Lower lobe of right lung (tissue), 2 donors: ENCODE results near the gene TNNI2. TPM values are rescaled to one million over a fixed set of nuclear protein-coding genes. Genes with fewer than 3 reads are reported as not detected.

Experiments
- ATAC-seq, 2 donors: fragments of 200-7000 bp; cut with Tn5 transposase; one replicate each; pipeline ENCODE4 v1.9.1; 2020 to 2022; ENCODE audit warnings: mild to moderate bottlenecking in 2 of 2, moderate library complexity in 2 of 2
- DNase-seq: peaks from one replicate; pipeline ENCODE4 v3.0.0-alpha.2; 2020
- H3K27ac ChIP-seq: fragments of 200-600 bp; one replicate; pipeline ENCODE4 v1.8.0; 2022
- H3K27me3 ChIP-seq: fragments of 200-600 bp; one replicate; pipeline ENCODE4 v1.8.0; 2022; ENCODE audit warnings: low read depth
- H3K36me3 ChIP-seq: fragments of 200-600 bp; one replicate; pipeline ENCODE4 v1.8.0; 2022; ENCODE audit warnings: mild to moderate bottlenecking
- H3K4me1 ChIP-seq: fragments of 200-600 bp; one replicate; pipeline ENCODE4 v1.8.0; 2022
- H3K4me3 ChIP-seq: fragments of 200-600 bp; one replicate; pipeline ENCODE4 v1.8.0; 2022; ENCODE audit warnings: mild to moderate bottlenecking
- H3K9me3 ChIP-seq: fragments of 200-600 bp; one replicate; pipeline ENCODE4 v1.8.0; 2022
- intact Hi-C: fragments of 100-400 bp; cut with DNase I; formaldehyde crosslinking; loops from one replicate; pipeline ENCODE4 v1.11.0; 2022
- long read RNA-seq: library from polyadenylated mRNA; unstranded; transcript quantifications from one replicate; pipeline ENCODE4 v2.0.0, GENCODE V29; 2021
- total RNA-seq: library from RNA; stranded (reverse); fragmentation: NEBNext Ultra II Directional; extraction: Animal tissue kit (Norgen Biotek cat#: 25700); gene quantifications from one replicate; pipeline ENCODE4 v1.2.1, GENCODE V29; 2021
- TF ChIP-seq, protein P1 (sequence below): fragments of 200-600 bp; IDR thresholded peaks from one replicate; pipeline ENCODE4 v1.8.0; 2022; ENCODE audit warnings: antibody characterized with exemption, mild to moderate bottlenecking
- donor health status: DM: no; HTN: yes; CAD: no; lungs with severe emphysema.

The TNNI2 gene
- total RNA-seq: 17.7 TPM
- long read RNA-seq: 0 reads

DNA sequence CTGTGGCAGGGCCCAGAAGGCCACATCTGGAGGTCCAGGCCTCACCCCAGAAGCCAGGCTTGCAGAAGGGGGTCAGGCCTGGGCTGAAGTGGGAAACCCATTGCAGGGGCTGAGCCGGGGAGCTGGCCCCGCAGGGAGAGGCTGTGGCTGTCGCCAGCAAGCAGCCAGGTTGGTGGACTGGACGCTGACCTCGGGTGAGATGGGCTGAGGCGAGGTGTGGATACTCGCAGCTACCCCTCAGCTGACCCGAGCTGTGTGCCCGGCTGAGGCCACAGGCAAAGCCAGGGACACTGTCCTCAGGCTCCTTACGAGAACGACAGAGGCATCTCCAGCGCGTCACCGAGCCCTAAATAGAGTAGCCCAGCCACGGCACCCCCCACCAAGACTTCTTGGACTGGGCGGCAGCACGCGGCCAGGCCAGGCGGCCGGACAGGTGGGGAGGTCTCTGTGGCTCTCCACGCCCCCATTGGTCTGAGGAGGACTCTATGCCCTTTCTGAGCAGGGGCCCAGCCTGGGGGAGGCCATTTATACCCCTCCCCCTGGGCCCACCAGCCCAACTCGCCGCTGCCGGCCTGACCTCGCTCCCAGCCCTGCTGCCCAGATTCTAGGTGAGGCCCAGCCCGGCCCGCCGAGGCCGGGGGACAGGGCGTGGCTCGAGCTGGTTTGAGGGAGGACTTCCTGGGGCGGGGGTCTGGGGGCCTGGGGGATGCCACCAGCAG is at the start of gene TNNI2:
Gene TNNI2 (plus strand): TSS at position 556 of the 719 bp plus-strand sequence. CDS start 716 bp downstream, outside the sequence.
- no peaks in the 10 kb centered on the region for H3K9me3 ChIP-seq
- no peaks in the 10 kb centered on the region for H3K36me3 ChIP-seq
- H3K27ac ChIP-seq: peak within 1 kb of the TSS; percentile 87
- TF ChIP-seq, protein P1, sequence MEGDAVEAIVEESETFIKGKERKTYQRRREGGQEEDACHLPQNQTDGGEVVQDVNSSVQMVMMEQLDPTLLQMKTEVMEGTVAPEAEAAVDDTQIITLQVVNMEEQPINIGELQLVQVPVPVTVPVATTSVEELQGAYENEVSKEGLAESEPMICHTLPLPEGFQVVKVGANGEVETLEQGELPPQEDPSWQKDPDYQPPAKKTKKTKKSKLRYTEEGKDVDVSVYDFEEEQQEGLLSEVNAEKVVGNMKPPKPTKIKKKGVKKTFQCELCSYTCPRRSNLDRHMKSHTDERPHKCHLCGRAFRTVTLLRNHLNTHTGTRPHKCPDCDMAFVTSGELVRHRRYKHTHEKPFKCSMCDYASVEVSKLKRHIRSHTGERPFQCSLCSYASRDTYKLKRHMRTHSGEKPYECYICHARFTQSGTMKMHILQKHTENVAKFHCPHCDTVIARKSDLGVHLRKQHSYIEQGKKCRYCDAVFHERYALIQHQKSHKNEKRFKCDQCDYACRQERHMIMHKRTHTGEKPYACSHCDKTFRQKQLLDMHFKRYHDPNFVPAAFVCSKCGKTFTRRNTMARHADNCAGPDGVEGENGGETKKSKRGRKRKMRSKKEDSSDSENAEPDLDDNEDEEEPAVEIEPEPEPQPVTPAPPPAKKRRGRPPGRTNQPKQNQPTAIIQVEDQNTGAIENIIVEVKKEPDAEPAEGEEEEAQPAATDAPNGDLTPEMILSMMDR: no peak
- H3K4me3 ChIP-seq: no peak within 1 kb of the TSS
- DNase-seq (peak; percentile 52), ATAC-seq (no peak)
- H3K27me3 ChIP-seq: no peaks in the 10 kb centered on the region
- H3K4me1 ChIP-seq: peaks cover 26% of the 10 kb centered on the region
- intact Hi-C loops: no loop called here

DNA sequence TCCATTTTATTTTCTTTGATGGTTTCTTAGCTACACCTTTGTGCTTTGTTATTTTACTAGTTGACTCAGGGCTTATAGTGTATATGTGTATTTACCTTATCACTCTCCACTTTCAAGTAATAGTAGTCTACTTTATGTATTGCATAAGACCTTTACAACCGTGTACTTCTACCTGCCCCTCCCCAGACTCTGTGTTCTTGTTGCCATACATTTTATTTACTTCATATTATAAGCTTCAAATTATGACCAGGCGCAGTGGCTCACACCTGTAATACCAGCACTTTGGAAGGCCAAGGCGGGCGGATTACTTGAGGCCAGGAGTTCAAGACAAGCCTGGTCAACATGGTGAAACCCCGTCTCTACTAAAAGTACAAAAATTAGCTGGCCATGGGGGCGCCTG is 46.9 kb upstream of the TNNI2 start:
- Histone ChIP-seq H3K4me3 (no peak overlapping the region), H3K4me1 (no peaks in the 10 kb centered on the region), H3K9me3 (no peaks in the 10 kb centered on the region), H3K27me3 (peaks cover 3% of the 10 kb centered on the region), H3K36me3 (no peaks in the 10 kb centered on the region), H3K27ac (no peak overlapping the region)
- ATAC-seq (no peak), DNase-seq (no peak)
- intact Hi-C loops: no loop called here
- TF ChIP-seq, protein P1: no peak

DNA sequence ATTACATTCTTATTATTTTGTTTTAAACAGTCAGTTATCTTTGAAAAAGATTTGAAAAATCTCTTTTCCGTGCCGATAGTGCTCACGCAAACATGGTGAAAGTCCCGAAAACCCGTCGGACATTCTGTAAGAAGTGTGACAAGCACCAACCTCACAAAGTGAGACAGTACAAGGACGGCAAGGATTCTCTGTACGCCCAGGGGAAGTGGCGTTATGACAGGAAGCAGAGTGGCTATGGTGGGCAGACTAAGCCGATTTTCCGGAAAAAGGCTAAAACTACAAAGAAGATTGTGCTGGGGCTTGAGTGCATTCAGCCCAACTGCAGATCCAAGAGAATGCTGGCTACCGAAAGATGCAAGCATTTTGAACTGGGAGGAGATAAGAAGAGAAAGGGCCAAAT is 46.3 kb upstream of the TNNI2 start:
- ATAC-seq (no peak), DNase-seq (no peak)
- intact Hi-C loops: no loop called here
- Histone ChIP-seq H3K9me3 (no peaks in the 10 kb centered on the region), H3K36me3 (no peaks in the 10 kb centered on the region), H3K4me3 (no peak overlapping the region), H3K27me3 (peaks cover 3% of the 10 kb centered on the region), H3K27ac (no peak overlapping the region), H3K4me1 (no peaks in the 10 kb centered on the region)
- TF ChIP-seq, protein P1: no peak

DNA sequence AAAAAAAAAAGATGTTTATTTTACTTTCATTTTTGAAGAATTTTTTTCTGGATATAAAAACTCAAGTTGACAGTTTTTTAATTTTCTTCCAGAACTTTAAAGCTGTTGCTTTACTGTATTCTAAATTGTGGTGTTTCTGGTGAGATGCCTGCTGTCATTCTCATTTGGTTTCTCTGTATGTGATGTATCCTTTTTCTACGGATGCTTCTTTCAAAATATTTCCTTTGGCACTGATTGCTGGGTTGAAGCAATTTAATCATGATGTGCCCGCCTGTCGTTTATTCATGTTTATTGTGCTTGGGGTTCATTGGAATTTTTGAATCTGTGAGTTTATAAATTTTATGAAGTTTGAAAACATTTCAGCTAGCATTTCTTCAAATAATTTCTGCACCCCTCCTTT is 45.7 kb upstream of the TNNI2 start:
- no peak for ATAC-seq
- Histone ChIP-seq H3K27me3 (peaks cover 9% of the 10 kb centered on the region), H3K9me3 (no peaks in the 10 kb centered on the region), H3K4me3 (no peak overlapping the region), H3K27ac (no peak overlapping the region), H3K36me3 (no peaks in the 10 kb centered on the region), H3K4me1 (no peaks in the 10 kb centered on the region)
- no peak for DNase-seq
- intact Hi-C loops: no loop called here
- TF ChIP-seq, protein P1: no peak

DNA sequence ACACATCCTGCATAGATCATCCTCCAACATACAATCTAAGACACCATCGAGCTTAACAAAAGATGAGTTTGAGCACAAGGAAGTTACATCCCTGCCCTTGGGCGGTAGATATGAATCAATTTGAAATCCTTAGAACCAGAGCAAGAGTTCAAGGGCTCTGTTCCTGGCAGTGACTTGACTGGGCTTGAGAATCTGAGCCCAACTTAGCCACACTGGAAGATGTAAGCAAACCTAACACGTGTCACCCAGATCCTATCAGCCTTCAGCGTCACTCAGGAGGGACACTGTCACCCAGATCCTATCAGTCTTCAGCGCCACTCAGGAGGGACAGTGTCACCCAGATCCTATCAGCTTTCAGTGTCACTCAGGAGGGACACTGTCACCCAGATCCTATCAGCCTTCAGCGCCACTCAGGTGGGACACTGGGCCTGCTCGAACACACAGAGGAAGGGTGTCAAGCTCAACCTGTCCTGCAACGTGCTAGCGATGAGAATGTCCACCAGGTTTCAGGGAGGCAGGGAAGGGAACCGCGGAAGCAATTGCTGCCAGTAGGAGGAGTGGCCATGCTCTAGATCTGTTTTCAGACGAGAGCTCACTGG is 42.3 kb upstream of the TNNI2 start:
- intact Hi-C loops: no loop called here
- Histone ChIP-seq H3K4me3 (no peak overlapping the region), H3K27me3 (peaks cover 10% of the 10 kb centered on the region), H3K9me3 (no peaks in the 10 kb centered on the region), H3K36me3 (no peaks in the 10 kb centered on the region), H3K4me1 (no peaks in the 10 kb centered on the region), H3K27ac (no peak overlapping the region)
- DNase-seq (no peak), ATAC-seq (no peak)
- TF ChIP-seq, protein P1: no peak
